Adrenal gland (tissue), 12 donors: ENCODE measurements around the gene PCDHGA6. TPM values are rescaled to one million over a fixed set of nuclear protein-coding genes. Genes with fewer than 3 reads are reported as not detected.

Experiments
- DNase-seq, 7 donors: peaks; one replicate each; pipeline ENCODE4 v3.0.0-alpha.2; 2019 to 2020
- H3K27ac ChIP-seq, 5 donors: fragments of 200-600 bp; sonication (generic) in 4 of 5; 1 replicate in 3 of 5; 2 replicates in 2 of 5; pipeline versions ENCODE4 v1.5.1 to v1.8.0; 2016 to 2020; ENCODE audit warnings: mild to moderate bottlenecking in 1 of 5
- H3K27me3 ChIP-seq: fragments of 200-600 bp; 2 replicates; pipeline ENCODE4 v1.8.0; 2021
- H3K36me3 ChIP-seq, 2 donors: fragments of 200-600 bp; replicated peaks in 1 of 2; 1 replicate in 1 of 2; 2 replicates in 1 of 2; pipeline versions ENCODE4 v1.5.1 to v1.8.0; 2018 to 2022
- H3K4me1 ChIP-seq, 2 donors: fragments of 200-600 bp; replicated peaks in 1 of 2; 1 replicate in 1 of 2; 2 replicates in 1 of 2; pipeline versions ENCODE4 v1.5.1 to v1.8.0; 2018 to 2021
- H3K4me3 ChIP-seq, 4 donors: fragments of 200-600 bp; sonication (generic) in 3 of 4; one replicate each; pipeline ENCODE4 v1.5.1; 2016 to 2018
- H3K9me3 ChIP-seq, 3 donors: fragments of 200-600 bp; sonication (generic) in 1 of 3; replicated peaks in 1 of 3; 1 replicate in 2 of 3; 2 replicates in 1 of 3; pipeline versions ENCODE4 v1.5.1 to v1.8.0; 2016 to 2021
- CTCF ChIP-seq, 6 experiments: fragments of 450-650 bp in 4 of 6; fragments of 200-600 bp in 2 of 6; sonication (generic) in 1 of 6; IDR thresholded peaks; 1 replicate in 5 of 6; 2 replicates in 1 of 6; pipeline versions ENCODE4 v1.5.1 to v1.8.0; 2016 to 2021; ENCODE audit warnings: antibody characterized with exemption in 6 of 6, mild to moderate bottlenecking in 2 of 6, moderate library complexity in 1 of 6
- POLR2A ChIP-seq, 2 donors: fragments of 450-650 bp; IDR thresholded peaks; one replicate each; pipeline ENCODE4 v1.6.1; 2017; ENCODE audit warnings: antibody characterized with exemption in 2 of 2, mild to moderate bottlenecking in 2 of 2, moderate library complexity in 1 of 2
- WGBS, 4 donors: extraction: QIAGEN DNeasy Blood & Tissue Kit in 2 of 4; methylation state at CpG; one replicate each; pipeline versions ENCODE4 v1.1.5 to v1.1.7; 2013 to 2017; 5-methylcytosine and 5-hydroxymethylcytosine counted together
- intact Hi-C, 2 donors: fragments of 100-400 bp; cut with DNase I; formaldehyde crosslinking; loops; one replicate each; pipeline versions ENCODE4 v1.14.1 to v1.15.0; 2022 to 2023
- polyA plus RNA-seq, 3 donors: library from polyadenylated mRNA; stranded (reverse); fragments of 200-250 nt in 2 of 3; fragments of 350-450 nt in 1 of 3; fragmentation: Illumina TruSeq in 1 of 3; extraction: RNeasy Lipid Tissue Mini Kit (QIAGEN cat#74804) in 1 of 3; gene quantifications; one replicate each; pipeline ENCODE4 v1.2.3, GENCODE V29; 2013 to 2014
- total RNA-seq, 9 donors: library from RNA; depleted of rRNA in 4 of 9; stranded (reverse); fragments of >200 nt in 4 of 9; fragments of 120-200 nt in 1 of 9; fragmentation: NEBNext Ultra II Directional in 1 of 9; extraction: Animal tissue kit (Norgen Biotek cat#: 25700) in 1 of 9; gene quantifications; one replicate each; pipeline versions ENCODE4 v1.1.0 to v1.2.4, GENCODE V29; 2013 to 2023
- donor health status: healthy with polysubstance abuse.
- donor health status: Bipolar disorder and iron deficiency.
- donor health status: DM: yes; HTN: yes; CAD: no.
- donor health status: DM: no; HTN: no; CAD: no.
- donor health status: DM: no; HTN: no; CAD: no.
- donor health status: DM: yes; HTN: yes; CAD: no.

Gene PCDHGA6
- total and polyA plus RNA-seq, 12 donors = 0.57 to 6.6 (median 2.8) TPM

GRCh38 chr5:141356133-141356532 is 17.6 kb upstream of the PCDHGA6 start:
- WGBS, 4 donors = 64 to 80% (median 71%) methylated on average over 5 of the region's 5 CpGs
- H3K4me3 ChIP-seq = no peak overlapping the region
- H3K27ac ChIP-seq = no peak overlapping the region
- TF ChIP-seq CTCF (IDR thresholded peaks at IDR 0.05) (no peak), POLR2A (IDR thresholded peaks at IDR 0.05) (no peak)
- DNase-seq = no peak
- intact Hi-C loops = no loop called here
- peaks cover 0 to 20% (median 14%) of the 10 kb centered on the region in 3 donors for H3K9me3 ChIP-seq
- no peaks in the 10 kb centered on the region for H3K4me1 ChIP-seq
- no peaks in the 10 kb centered on the region for H3K36me3 ChIP-seq
- H3K27me3 ChIP-seq = no peaks in the 10 kb centered on the region

GRCh38 chr5:141356950-141357349 is 16.7 kb upstream of the PCDHGA6 start:
- Histone ChIP-seq H3K36me3 (no peaks in the 10 kb centered on the region), H3K27me3 (no peaks in the 10 kb centered on the region), H3K27ac (no peak overlapping the region), H3K4me3 (no peak overlapping the region), H3K9me3 (peaks cover 0 to 24% (median 14%) of the 10 kb centered on the region in 3 donors), H3K4me1 (no peaks in the 10 kb centered on the region)
- intact Hi-C loops = no loop called here
- 42 to 93% (median 63%) methylated on average over 3 to 19 of the region's 19 CpGs for WGBS, 4 donors
- DNase-seq = no peak
- no peak for TF ChIP-seq POLR2A (IDR thresholded peaks at IDR 0.05)
- no peak for TF ChIP-seq CTCF (IDR thresholded peaks at IDR 0.05)

GRCh38 chr5:141359790-141360426 is 13.8 kb upstream of the PCDHGA6 start, which contains the start of gene PCDHGB2:
PCDHGB2 (plus strand) TSS chr5:141359994; CDS start chr5:141360136, 142 bp downstream.
- Histone ChIP-seq H3K27ac (no peak within 1 kb of the TSS), H3K9me3 (peaks cover 0 to 43% (median 10%) of the 10 kb centered on the region in 3 donors), H3K27me3 (no peaks in the 10 kb centered on the region), H3K36me3 (no peaks in the 10 kb centered on the region), H3K4me3 (no peak within 1 kb of the TSS), H3K4me1 (no peaks in the 10 kb centered on the region)
- intact Hi-C loops = no loop called here
- peak in 3 of 6 experiments; percentile 6 to 23 (median 16) for TF ChIP-seq CTCF (IDR thresholded peaks at IDR 0.05)
- no peak for TF ChIP-seq POLR2A (IDR thresholded peaks at IDR 0.05)
- 13 to 26% (median 15%) methylated on average over 15 to 24 of the region's 24 CpGs for WGBS, 4 donors
- no peak for DNase-seq

- peaks cover 0 to 51% (median 10%) of the 10 kb centered on the region in 3 donors for H3K9me3 ChIP-seq
- WGBS, 4 donors = 29 to 43% (median 33%) methylated on average over 13 to 15 of the region's 15 CpGs
- no peak overlapping the region for H3K27ac ChIP-seq
- DNase-seq = no peak
- H3K4me1 ChIP-seq = no peaks in the 10 kb centered on the region
- intact Hi-C loops = no loop called here
- H3K4me3 ChIP-seq = no peak overlapping the region
- H3K36me3 ChIP-seq = no peaks in the 10 kb centered on the region
- no peaks in the 10 kb centered on the region for H3K27me3 ChIP-seq
- TF ChIP-seq CTCF (IDR thresholded peaks at IDR 0.05) (no peak), POLR2A (IDR thresholded peaks at IDR 0.05) (no peak)
These were observed 13.0 kb upstream of the PCDHGA6 start for GRCh38 chr5:141360685-141361084.
